Measurements from ENCODE around the gene MAP6. TPM values are rescaled to one million over a fixed set of nuclear protein-coding genes. Genes with fewer than 3 reads are reported as not detected.
A peak's percentile ranks its signal among the peaks of the same experiment; 100 is the strongest.

MAP6 gene
- total RNA-seq, 2 donors from 2014 or later: 0.58 to 1.7 TPM

- DNase-seq: no peak
- no peak for ATAC-seq
- intact Hi-C loops (cut with DNase I, micrococcal nuclease): no loop called here
Measured at GRCh38 chr11:75673977-75674582, 5.2 kb upstream of the MAP6 start.

GRCh38 chr11:75667831-75668450 lies 897 bp downstream of the MAP6 start:
- peak; percentile 24 for ATAC-seq
- peak; percentile 29 to 31 for DNase-seq
- intact Hi-C loops (cut with DNase I, micrococcal nuclease): no loop called here

- ATAC-seq: peak; percentile 63
- DNase-seq: peak in 1 of 2 donors; percentile 21
- intact Hi-C loops (cut with DNase I, micrococcal nuclease): no loop called here
Measured at GRCh38 chr11:75667255-75667830, 1.5 kb downstream of the MAP6 start.

GRCh38 chr11:75665990-75666389 lies 2.8 kb downstream of the MAP6 start:
- no peak for DNase-seq
- ATAC-seq: no peak
- intact Hi-C loops (cut with DNase I, micrococcal nuclease): no loop called here

- no peak for ATAC-seq
- intact Hi-C loops (cut with DNase I, micrococcal nuclease): no loop called here
- no peak for DNase-seq
Measured at GRCh38 chr11:75665126-75665525, 3.7 kb downstream of the MAP6 start.

GRCh38 chr11:75664389-75664788 lies 4.4 kb downstream of the MAP6 start:
- no peak for DNase-seq
- intact Hi-C loops (cut with DNase I, micrococcal nuclease): no loop called here
- ATAC-seq: no peak

- intact Hi-C loops (cut with DNase I, micrococcal nuclease): no loop called here
- no peak for DNase-seq
- ATAC-seq: no peak
Measured at GRCh38 chr11:75663808-75664207, 5.0 kb downstream of the MAP6 start.

- ATAC-seq (no peak), DNase-seq (no peak)
- intact Hi-C loops (cut with DNase I, micrococcal nuclease): no loop called here
Measured at GRCh38 chr11:75659836-75660235, 9.0 kb downstream of the MAP6 start.

- no peak for ATAC-seq
- DNase-seq: no peak
- intact Hi-C loops (cut with DNase I, micrococcal nuclease): no loop called here
Measured at GRCh38 chr11:75656044-75656727, 12.7 kb downstream of the MAP6 start.

GRCh38 chr11:75655605-75656004 lies 13.2 kb downstream of the MAP6 start:
- no peak for DNase-seq
- intact Hi-C loops (cut with DNase I, micrococcal nuclease): no loop called here
- ATAC-seq: no peak

GRCh38 chr11:75654314-75654713 lies 14.5 kb downstream of the MAP6 start:
- no peak for ATAC-seq
- intact Hi-C loops (cut with DNase I, micrococcal nuclease): no loop called here
- DNase-seq: no peak

GRCh38 chr11:75653532-75653931 lies 15.3 kb downstream of the MAP6 start:
- intact Hi-C loops (cut with DNase I, micrococcal nuclease): no loop called here
- DNase-seq: no peak
- ATAC-seq: no peak

- intact Hi-C loops (cut with DNase I, micrococcal nuclease): no loop called here
- ATAC-seq: no peak
- DNase-seq: no peak
Measured at GRCh38 chr11:75652936-75653335, 15.9 kb downstream of the MAP6 start.

GRCh38 chr11:75651218-75651617 lies 17.6 kb downstream of the MAP6 start:
- ATAC-seq (no peak), DNase-seq (no peak)
- intact Hi-C loops (cut with DNase I, micrococcal nuclease): no loop called here

GRCh38 chr11:75650167-75650723 lies 18.6 kb downstream of the MAP6 start:
- intact Hi-C loops (cut with DNase I, micrococcal nuclease): no loop called here
- no peak for DNase-seq
- ATAC-seq: no peak

GRCh38 chr11:75644946-75645345 lies 23.9 kb downstream of the MAP6 start:
- no peak for ATAC-seq
- intact Hi-C loops (cut with DNase I, micrococcal nuclease): no loop called here
- DNase-seq: no peak

- DNase-seq (no peak), ATAC-seq (no peak)
- intact Hi-C loops (cut with DNase I, micrococcal nuclease): no loop called here
Measured at GRCh38 chr11:75644370-75644769, 24.5 kb downstream of the MAP6 start.

GRCh38 chr11:75642402-75643113 lies 26.3 kb downstream of the MAP6 start:
- ATAC-seq: no peak
- intact Hi-C loops (cut with DNase I, micrococcal nuclease): no loop called here

GRCh38 chr11:75639762-75640181 lies 29.1 kb downstream of the MAP6 start:
- DNase-seq: peak; percentile 49 to 57
- ATAC-seq: peak; percentile 81
- intact Hi-C loops (cut with DNase I, micrococcal nuclease): no loop called here

More at GRCh38 chr11:75642402-75643113, 26.3 kb downstream of the MAP6 start:
- DNase-seq: no peak
